22Rv1 (cell line): Measurements from ENCODE around the gene ITGA2.

ENCODE experiments used
- H3K27ac ChIP-seq: fragments of 450-650 bp; 2 replicates; pipeline ENCODE4 v1.5.1; 2017
- ZFX ChIP-seq: fragments of 450-650 bp; IDR thresholded peaks from 2 replicates; pipeline ENCODE4 v1.6.1; 2017; ENCODE audit warnings: antibody characterized with exemption, borderline replicate concordance
- TF ChIP-seq, protein P1 (sequence below): fragments of 450-650 bp; IDR thresholded peaks from 2 replicates; pipeline ENCODE4 v1.5.1; 2017; ENCODE audit warnings: mild to moderate bottlenecking

Gene ITGA2

DNA sequence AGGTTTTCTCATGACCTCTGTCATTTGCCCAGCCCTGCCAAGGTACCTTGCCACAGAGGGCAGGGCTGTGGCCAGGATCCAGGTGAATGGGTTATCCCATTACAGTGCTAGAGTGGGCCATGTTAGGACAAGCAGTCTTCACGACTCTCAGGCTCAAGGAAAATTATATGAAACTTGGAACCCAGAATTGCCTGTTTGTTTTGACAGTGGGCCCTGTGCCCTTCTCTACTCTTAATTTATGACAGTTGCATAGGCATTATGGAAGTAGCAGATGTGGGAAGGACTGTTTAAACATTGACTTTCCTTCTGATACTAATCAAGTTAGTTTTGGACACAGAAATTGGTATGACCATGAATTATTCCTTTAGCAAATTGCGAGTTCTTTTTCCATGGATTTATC, 41.7 kb downstream of the ITGA2 start:
- TF ChIP-seq ZFX, result no peak
- TF ChIP-seq, protein P1, sequence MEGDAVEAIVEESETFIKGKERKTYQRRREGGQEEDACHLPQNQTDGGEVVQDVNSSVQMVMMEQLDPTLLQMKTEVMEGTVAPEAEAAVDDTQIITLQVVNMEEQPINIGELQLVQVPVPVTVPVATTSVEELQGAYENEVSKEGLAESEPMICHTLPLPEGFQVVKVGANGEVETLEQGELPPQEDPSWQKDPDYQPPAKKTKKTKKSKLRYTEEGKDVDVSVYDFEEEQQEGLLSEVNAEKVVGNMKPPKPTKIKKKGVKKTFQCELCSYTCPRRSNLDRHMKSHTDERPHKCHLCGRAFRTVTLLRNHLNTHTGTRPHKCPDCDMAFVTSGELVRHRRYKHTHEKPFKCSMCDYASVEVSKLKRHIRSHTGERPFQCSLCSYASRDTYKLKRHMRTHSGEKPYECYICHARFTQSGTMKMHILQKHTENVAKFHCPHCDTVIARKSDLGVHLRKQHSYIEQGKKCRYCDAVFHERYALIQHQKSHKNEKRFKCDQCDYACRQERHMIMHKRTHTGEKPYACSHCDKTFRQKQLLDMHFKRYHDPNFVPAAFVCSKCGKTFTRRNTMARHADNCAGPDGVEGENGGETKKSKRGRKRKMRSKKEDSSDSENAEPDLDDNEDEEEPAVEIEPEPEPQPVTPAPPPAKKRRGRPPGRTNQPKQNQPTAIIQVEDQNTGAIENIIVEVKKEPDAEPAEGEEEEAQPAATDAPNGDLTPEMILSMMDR, result no peak
- peak overlapping the region; percentile 38; the same call in 1 of the 2 replicates for H3K27ac ChIP-seq

DNA sequence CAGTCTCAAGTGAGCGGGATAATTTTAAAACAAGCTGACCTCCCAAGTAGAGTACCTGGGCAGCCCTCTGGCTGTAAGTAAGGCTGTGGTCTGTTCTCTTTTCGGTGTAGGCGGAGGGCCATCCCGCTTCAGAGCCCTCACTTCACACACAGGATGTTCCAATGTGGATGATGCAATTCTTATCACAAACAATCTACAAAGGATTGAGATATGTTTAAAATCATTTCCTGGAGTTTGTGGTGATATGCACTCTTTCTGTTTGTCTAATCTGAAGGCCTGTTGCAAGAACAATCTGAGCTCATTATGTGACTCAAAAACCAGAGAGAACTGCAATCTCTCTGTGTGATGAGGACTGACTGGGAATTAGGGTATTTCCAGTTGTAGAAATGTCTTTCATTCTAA, 42.5 kb downstream of the ITGA2 start:
- TF ChIP-seq, protein P1, result no peak
- TF ChIP-seq ZFX, result no peak
- peak overlapping the region; percentile 38; the same call in 1 of the 2 replicates for H3K27ac ChIP-seq

- H3K27ac ChIP-seq, result no peak overlapping the region
- TF ChIP-seq, protein P1, result no peak
- no peak for TF ChIP-seq ZFX
Measured at GRCh38 chr5:53032188-53032587, 43.0 kb downstream of the ITGA2 start.

DNA sequence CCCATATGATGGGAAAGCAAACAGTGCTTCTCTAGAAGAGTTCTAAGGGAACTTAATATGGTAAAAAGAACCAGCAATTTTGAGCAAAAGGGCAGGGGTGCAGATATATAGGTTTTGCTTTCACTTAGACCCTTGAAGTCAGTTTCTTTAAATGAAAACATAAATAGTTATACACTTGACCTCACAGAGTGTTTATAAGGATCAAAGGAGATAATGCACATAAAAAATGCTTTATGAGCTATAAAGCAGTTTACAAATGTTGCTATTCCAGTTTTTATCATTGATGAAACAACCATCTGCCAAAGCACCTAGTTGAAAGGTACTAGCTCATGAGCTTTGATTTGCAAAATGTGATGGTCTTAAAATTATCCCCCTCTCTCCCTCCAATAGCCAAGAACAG, 45.7 kb downstream of the ITGA2 start:
- TF ChIP-seq, protein P1, result no peak
- no peak for TF ChIP-seq ZFX
- no peak overlapping the region for H3K27ac ChIP-seq

DNA sequence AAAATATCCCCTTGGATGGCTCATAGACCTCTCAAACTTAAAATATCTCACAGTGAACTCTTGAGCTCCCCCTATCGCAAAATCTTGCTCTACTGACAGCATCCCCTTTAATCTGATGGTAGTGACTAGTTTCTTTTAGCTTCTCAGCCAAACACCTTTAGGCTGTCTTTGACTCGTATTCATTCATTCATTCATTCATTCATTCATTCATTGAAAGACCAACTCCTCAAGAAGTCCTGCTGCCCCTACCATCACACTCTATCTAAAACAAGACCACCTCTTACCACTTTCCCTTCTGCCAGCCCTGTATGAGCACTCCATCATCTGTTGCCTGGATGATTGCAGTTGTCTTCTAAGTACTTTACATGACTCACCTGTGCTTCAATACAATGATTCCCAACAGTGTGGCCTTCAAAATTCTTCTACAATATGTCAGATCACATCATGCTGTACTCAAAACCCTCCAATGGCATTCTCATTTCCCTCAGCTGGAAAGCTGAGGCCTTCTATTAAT, 46.8 kb downstream of the ITGA2 start:
- no peak for TF ChIP-seq ZFX
- TF ChIP-seq, protein P1, result peak; percentile 62
- H3K27ac ChIP-seq, result no peak overlapping the region

GRCh38 chr5:53037141-53037859, 48.1 kb downstream of the ITGA2 start:
- no peak for TF ChIP-seq ZFX
- TF ChIP-seq, protein P1, result no peak
- no peak overlapping the region for H3K27ac ChIP-seq

DNA sequence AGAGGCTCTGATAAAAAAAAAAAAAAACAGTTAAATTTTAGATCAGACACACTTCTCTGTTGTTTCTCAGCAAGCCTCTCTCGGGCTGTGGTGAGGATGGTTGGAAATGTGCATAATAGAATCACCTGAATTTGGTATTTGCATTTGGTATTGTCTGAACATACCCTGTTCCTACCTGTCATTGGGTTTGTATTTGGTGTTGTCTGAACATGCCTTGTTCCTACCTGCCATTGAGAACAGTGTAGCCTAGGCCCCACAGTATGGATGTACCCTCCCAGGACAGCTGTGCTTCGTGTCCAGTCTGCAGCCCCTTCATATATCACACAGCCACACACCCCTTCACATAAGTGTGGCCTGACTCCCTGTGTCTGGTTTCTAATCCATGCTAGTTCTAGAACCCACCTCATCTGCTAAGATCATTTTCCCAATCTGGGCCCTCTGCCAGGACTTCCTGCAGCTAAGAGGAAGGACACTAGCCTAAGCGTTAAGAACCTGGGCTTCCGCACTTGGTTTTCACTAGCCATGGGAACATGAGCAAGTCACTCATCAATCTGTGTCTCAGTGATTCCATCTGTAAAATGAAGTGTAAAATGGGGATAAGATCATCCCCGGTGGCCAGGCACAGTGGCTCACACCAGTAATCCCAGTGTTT, 49.2 kb downstream of the ITGA2 start:
- no peak overlapping the region for H3K27ac ChIP-seq
- TF ChIP-seq, protein P1, result no peak
- no peak for TF ChIP-seq ZFX
